Stimulated activated CD8-positive, alpha-beta memory T cell treated with anti-CD3 and anti-CD28 coated beads, Interleukin-7, amount 100 ng/mL, for 48 hours (primary cell): ENCODE measurements around the gene COL5A1.

Experiments
- DNase-seq, 2 donors: peaks; one replicate each; pipeline ENCODE4 v3.0.0-alpha.2; 2020; ENCODE audit warnings: low read depth in 1 of 2; ENCODE audit errors: extremely low read depth in 1 of 2

The COL5A1 gene

DNA sequence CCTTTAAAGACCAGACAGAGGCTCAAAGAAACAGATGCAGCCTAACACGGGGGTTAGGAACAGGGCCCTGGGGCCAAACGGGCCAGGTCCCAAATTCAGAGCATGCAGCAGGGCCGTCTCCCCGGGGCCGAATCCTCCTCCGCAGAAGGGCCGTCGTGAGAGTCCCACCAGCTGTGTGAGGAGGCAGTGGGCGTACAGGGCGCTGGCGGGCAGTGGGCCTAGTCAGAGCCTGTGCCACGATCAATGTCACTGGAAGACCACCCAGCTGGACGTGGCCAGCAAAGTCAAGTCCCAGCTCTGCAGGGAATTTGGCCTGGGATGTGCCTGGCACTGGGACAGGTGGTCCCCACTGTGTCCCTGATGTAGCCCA, 223.2 kb downstream of the COL5A1 start:
- no peak for DNase-seq

DNA sequence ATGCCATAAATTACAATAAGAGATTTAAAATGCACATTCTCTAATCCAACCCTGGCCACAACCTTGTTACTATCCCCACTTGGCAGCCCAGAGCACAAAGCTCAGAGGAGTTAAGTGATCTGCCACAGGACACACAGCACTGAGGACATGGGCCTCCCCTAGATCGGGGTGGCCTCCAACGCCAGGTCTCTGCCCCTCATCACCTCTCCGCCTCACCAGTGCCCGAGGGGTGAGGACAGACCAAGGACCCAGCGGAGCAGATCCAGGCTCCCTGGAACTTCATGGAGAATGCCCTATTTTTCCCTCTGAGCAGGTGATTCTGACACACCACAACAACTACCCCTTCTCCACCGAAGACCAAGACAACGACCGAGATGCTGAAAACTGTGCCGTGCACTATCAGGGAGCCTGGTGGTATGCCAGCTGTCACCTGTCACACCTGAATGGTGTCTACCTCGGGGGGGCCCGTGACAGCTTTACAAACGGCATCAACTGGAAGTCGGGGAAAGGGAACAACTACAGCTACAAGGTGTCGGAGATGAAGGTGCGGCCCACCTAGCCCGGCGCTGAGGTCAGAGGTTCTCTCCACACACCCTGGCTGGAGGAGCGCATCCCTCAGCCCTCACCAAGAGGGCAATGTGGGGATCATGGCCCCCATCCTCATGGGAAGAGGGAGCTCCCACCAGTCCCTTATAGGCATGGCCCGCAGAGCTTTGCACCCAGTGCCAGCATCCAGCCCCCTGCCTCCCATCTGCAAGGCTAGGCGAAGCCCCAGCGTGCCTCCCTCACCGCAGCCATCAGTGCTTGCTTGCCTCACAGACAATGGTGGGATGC, 226.5 kb downstream of the COL5A1 start:
- no peak for DNase-seq

DNA sequence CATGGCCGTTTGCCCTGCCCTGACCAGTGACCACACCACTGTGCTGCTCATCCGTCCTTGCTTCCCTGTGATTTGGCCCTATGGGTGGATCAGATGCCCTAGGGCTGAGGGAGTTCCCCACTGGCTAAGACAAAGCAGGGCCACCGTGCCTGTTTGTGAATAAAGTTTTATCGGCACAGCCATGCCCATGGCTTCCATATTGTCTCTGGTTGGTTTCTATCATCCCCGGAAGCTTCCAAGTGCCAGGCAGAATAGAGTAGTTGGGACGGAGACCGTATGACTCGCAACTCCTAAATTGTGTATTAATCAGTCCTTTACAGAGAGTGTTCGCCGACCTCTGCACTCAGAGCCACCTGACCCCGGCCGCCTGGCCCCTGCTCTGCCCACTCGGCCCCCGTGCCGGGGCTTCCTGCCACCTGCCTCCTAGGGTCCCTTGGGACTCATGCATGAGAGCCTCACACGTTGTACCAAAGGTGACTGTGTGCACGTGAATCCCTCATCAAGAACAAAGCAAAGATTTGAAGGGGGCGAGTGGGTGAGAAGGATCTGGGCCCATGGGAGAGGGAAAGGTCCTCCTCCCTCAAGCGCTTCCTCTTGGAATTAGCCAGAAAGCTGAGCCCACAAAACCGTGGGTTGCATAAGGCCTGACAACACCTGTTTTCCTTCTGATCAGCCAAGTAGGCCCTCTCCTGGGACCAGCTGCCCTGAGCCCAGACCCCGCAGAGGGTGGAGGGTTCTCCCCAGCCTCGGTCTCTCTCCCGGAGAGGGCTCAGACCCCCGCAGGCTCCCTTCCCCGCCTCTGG, 227.3 kb downstream of the COL5A1 start:
- DNase-seq = no peak

DNA sequence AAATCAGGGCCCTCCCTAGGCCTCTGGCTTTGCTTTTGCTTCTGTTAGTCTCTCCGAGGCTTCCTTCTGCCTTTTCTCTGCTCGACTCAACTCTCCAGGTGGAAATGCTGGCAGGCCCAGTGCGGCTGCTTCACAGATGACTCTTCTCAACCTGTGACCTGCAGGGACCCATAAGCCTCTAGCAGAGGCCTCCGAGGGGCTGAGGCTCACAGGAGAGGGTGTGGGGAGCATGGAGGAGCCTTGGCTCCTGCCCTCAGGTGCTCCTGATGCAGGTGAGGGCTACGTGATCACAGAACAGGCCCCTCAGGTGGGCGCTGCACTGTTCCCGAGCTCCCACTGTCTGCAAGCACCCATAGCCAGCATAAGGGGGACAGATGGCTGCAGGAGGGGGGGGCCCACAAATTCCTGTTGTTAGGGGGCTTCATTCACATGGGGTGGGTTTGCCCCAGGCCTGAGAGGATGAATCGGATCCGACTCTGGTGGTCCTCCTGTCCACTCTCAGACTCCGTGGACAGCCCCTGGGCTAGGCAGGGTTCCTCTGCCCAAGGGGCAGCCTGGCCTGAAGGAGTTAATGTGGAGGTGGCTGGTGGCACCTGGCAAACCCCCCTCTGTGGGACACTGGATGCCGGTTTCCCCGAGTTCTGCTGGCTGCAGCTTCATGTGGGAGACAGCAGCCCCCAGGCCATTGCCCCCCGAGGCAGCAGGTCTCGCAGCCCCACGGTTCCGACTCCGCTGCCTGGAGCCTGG, 228.1 kb downstream of the COL5A1 start:
- DNase-seq = no peak

DNA sequence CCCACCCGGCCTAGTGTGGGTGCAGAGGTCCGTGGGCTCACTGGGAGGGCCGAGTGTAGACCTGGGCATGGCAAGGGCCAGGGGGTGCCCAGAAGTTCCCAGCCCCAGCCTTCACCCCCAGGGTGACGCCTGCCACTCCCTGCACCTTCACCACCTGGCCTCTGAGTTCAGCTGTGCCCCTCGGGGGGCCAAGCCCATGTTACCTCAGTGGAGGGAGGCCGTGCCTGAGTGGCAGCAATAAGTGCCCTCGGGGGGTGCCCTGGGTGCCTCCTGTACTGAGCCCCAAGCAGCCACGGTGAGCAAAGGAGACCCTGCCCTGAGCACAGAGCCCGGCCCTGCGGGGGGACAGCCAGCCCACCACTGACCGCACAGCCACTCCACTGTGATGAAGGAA, 228.7 kb downstream of the COL5A1 start:
- no peak for DNase-seq

DNA sequence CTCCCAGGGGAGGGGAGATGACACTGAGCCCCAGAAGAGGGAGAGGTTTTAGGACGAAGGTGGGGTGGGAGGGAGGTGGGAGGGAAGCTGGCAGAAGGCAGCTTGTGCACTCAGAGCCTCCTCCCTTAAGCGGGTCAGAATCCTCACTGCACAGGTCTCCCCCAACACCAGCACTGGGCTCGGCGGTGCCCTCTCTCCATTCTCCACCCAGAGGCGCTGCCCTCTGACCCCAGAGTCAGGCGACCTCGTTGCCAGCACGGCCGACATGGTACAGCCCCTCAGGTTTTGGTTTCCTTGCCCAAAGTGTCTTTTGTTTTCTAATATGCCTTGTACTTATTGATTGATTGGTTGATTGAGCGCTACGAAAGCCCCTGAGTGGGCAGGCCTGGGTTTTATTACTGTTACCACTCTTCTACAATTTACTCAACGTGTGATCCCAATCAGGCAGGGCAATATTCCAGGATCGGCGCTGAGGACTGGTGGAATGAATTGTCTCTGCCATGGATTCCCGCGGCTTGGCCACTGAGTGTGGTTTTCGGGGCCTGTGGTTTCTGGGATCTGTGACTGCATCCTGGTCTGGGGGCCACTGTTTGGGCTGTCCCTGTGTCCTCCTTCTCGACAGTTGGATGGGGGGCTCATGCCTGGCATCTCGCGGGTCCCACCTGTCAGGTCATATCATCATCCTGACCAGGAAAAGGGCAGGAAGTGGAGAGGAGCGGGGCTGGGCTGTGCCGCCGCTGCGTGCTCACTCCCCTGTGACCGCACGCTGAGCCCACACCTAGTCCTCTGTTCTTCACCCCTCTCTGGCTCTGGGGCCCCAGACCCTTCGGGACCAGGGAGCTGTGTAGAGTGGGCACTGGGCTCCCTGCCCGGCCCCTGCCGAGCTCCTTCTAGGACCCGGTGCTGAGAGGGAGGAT, 229.4 kb downstream of the COL5A1 start:
- DNase-seq = no peak

DNA sequence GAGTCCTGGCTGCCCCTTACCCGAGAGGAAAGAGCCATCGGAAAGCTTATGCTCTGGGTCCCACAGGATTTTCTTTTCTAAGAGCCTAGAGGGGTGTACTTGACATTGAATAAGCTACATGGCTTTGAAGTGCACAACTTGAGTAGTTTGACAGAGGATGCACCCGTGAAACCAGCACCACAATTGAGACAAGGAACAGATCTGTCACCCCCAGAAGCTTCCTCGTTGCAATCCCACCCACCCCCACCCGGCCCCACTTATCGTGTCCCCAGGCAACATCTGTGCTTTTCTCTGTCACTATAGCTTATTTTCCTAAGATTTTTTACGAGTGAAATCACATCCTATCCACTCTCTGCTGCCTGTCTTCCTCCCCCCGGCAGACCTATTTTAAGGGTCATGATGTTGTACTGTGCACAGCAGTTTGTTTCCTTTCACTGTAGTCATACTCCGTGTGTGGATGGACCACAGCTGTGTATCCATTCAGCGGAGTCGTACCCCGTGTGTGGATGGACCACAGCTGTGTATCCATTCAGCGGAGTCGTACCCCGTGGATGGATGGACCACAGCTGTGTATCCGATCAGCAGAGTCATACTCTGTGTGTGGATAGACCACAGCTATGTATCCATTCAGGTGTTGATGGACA, 230.2 kb downstream of the COL5A1 start:
- no peak for DNase-seq

DNA sequence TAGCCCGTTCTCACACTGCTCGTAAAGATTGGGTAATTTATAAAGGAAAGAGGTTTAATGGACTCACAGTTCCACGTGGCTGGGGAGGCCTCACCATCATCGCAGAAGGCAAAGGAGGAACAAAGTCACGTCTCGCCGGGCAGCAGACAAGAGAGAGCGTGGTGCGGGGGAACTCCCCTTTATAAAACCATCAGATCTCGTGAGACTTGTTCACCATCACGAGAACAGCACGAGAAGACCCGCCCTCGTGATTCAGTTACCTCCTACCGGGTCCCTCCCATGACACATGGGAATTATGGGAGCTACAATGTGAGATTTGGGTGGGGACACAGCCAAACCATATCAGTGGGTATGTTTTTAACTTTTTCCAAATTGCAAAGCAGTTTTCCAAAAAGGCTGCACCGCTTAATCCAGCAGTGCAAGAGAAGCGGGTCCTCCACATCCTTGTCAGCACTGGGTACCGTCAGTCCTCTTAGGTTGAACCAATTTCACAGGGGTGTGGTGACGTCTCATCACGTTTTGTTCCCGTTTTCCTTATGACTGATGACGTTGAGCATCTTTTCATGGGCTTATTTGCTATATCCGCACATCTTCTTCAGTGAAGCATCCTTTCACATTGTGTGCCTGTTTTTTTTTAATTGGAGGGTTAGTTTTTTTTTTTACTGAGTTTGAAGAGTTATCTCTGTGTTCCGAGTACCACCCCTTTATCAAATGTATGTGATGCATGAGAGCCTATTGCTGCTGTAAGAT, 231.1 kb downstream of the COL5A1 start:
- no peak for DNase-seq

DNA sequence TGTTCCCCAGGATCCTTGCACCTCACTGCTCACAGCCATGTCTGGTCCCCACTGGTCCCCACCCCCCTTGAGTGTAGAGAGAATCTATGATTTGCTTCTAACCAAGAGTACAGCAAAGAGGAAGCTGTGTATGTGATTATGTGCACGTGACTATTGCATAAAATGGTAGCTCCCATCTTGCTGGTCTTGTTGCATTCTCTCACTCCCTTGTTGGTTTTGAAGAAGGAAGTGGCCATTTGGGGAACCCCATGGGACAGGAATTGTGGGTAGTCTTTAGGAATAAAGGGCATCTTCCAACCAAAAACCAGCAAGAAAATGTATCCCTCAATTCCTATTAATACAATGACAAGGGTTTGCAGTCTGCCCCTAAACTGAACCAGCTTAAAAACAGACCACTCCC, 233.8 kb downstream of the COL5A1 start:
- DNase-seq = no peak

DNA sequence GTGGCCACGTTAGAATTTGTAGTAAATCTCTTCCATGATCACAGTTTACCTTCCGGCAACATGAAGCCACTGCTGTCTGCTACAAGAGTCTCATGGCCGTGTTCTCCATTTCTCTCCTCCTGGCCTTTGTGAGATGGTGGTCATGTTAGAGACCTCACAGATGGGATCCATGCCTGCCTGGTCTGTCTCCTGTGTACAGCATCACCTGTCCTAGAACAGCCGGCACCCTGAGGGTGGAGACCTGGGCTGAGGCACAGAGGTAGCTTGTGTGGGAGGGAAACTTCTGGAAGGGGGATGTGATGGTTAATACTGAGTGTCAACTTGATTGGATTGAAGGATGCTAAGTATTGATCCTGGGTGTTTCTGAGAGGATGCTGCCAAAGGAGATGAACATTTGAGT, 235.9 kb downstream of the COL5A1 start:
- DNase-seq = no peak

DNA sequence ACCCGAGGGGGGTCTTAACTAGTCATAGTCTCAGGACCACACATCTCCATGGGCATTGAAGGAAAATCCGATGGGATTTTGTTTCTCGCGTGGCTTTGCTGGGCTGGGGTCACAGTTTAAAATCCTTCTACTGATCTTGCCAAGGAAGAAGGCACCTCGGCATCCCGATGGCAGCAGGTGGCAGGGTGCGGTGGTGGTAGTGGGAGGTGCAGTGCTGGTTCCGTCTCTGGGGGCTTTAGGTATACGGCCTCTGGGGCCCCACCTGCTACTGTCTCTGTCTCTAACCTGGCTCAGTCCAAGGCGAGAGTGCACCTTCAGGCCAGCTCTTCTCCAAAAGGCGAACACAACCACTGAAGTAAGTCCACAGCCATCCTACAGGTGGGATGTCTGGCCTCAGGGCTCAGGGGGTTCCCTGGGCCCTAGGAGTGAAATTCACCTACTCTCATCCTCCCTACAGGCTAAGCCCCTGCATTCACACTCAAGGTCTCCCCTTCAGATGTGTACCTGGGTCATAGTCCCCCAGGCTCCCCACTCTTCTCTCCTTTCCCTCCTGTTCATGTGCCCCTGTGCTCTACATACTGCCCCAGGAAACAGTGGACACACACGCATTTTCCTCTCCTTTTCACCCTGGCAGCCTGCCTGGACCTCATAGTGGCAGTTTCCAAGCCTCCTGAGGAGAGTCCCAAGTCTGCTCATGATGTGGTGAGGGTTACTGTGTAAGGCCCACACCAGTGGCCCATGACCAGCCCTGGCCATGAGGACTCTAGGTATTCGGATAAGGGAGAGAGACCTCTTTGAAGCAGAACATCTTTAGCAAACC, 238.3 kb downstream of the COL5A1 start:
- DNase-seq = no peak

DNA sequence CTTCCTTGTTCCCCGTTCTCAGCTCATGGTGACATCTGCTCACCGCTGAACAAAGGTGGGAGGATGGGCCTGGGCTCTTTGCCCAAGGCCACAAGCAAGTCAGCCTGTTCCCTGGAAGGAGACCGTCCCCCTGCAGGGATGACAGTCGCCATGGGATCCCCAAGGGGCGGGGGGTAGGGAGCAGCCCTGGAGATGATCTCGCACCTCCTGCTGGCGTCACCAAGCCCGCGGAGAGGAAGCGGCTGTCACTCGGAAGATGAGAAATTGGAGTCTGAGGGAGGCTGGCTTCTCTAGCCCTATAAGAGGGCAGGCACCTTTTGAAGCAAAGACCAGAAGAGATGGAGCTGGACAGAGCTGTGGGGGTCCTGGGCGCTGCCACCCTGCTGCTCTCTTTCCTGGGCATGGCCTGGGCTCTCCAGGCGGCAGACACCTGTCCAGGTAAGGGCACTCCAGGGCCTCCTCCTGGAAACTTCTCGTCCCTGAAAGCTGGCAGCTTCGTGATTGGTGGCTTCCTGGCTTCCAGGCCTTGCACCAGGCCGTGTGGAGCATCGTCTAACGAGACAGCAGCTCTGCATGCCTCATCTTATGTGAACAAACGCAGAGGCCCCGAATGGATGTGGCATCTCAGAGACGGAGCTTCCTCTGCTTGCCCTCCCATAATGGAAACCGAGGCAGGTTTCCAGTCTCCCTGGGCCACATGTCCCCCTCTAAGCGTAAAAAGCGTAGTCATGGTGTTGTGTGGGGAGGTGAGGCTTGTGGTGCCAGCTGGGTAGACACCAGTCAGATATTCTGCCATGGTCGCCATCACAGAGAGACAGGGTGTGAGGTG, 239.1 kb downstream of the COL5A1 start, which contains the start of gene FCN2:
FCN2 (plus strand) TSS at position 327 of the 829 bp plus-strand sequence; CDS start at position 339, 12 bp downstream.
- DNase-seq = no peak

DNA sequence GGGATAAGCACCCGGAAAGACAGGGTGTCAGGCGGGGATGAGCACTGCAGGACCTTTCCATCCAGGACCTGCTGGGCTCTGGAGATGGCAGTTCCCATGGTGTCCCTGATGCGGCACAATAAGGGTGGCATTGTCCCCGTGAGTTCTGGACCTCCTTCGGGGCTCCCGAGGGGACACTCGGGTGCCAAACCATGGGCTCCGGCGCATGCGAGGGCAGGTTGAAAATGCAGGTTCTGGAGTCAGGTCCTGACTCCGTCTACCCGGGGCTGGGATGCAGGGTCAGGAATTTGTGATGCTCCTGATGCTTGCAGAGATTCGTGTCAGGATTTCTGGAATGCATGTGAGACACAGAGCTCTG, 239.7 kb downstream of the COL5A1 start:
- no peak for DNase-seq

DNA sequence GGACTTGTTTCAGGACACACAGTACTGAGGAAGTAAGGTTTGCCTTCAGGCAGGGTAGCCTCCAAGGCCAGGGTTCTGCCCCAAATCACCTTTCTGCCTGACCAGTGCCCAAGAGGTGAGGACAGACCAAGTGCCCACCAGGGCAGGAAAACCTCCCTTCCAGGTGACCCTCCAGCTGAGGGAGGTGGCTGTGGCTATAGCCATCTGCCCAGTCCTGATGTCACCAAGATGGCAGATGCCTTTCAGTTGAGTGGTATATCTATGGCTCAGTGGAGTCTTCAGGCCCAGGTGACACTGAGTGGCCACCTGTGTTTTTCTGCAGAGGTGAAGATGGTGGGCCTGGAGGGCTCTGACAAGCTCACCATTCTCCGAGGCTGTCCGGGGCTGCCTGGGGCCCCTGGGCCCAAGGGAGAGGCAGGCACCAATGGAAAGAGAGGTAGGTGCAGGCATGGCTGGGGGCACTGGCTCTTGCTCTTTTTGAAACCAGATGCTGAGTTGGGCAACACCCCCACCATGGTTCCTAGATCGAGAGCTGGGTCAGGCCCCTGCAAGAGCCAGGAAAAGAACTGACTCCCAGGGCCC, 240.7 kb downstream of the COL5A1 start:
- DNase-seq = no peak

DNA sequence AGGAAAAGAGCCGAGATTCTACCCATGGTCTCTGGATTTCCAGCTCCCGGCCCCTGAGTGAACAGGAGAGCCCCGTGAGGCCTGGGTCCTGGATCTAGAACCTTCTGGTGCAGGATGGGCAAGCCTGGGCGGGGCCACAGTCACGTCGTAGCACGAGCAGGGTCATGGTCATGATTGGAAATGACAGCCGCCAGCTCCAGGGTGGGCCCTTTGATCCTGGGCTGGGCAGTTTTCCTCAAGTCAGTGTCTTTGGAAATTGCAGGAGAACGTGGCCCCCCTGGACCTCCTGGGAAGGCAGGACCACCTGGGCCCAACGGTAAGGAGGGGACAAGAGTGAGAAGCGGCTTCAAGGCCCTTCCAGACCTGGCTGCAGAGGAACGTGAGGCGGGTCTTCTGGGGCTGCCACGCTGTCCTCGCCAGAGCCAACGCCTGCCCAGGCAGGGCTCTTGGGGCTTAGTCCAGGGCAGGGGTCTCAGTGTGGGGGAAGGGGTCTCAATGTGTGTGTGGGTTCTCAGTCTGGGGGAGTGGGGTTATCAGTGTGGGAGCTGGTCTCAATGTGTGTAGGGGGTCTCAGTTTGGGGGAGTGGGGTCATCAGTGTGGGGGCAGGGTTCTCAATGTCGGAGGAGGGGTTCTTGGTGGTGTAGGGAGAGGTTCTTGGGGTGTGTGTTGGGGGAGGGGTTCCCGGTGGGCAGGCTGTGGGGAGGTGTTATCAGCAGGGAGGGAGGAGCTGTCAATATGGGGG, 241.6 kb downstream of the COL5A1 start:
- no peak for DNase-seq

DNA sequence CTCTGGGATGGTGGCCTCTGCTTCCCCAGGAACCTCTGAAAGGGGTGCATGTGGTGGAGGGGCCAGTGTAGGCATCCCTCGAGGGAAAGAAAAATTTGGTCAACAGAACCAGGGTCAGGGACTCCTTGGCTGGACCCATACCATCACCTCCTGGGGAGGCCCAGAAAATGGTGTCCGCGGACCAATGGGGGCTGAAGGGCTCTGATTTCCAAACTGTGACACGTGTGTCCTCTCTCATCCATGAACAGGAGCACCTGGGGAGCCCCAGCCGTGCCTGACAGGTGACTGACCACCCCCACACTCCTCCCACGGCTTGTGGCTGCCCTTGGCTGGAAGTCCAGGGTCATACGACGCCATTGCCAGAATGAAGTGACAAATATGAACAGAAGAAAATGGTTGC, 242.9 kb downstream of the COL5A1 start:
- DNase-seq = no peak
